HEK293 (cell line): ENCODE measurements around the gene PITRM1.

Experiments
- CTCF ChIA-PET: fragments of 350-600 bp; formaldehyde crosslinking; extraction: SDS; loops from one replicate; lab custom pipeline; 2021; ENCODE audit warnings: antibody characterized with exemption; lab: Yijun Ruan, JAX
- POLR2A ChIA-PET: fragments of 300-600 bp; formaldehyde crosslinking; extraction: SDS; loops from one replicate; lab custom pipeline; 2020; ENCODE audit warnings: antibody characterized with exemption, inconsistent platforms; lab: Yijun Ruan, JAX
- H3K27ac ChIP-seq: fragments of 200-500 bp; sonication (Bioruptor generic); 2 replicates; pipeline ENCODE4 v1.5.1; 2014; ENCODE audit warnings: low read depth, low read length, control low read depth, inconsistent platforms; ENCODE audit errors: extremely low read depth
- H3K36me3 ChIP-seq, 2 experiments: fragments of 200-500 bp in 1 of 2; sonication (Bioruptor generic) in 1 of 2; 1 replicate in 1 of 2; 2 replicates in 1 of 2; pipeline ENCODE4 v1.5.1; 2014 to 2017; ENCODE audit warnings: inconsistent platforms in 2 of 2, low read length in 2 of 2; ENCODE audit not compliant: control insufficient read depth in 2 of 2, insufficient read depth in 1 of 2
- H3K4me1 ChIP-seq: fragments of 200-500 bp; sonication (Bioruptor generic); 2 replicates; pipeline ENCODE4 v1.5.1; 2014; ENCODE audit warnings: mild to moderate bottlenecking, low read length, inconsistent platforms; ENCODE audit not compliant: control insufficient read depth, insufficient read depth
- H3K4me3 ChIP-seq: 2 replicates; pipeline ENCODE4 v1.5.1; 2011; ENCODE audit warnings: low read depth, mild to moderate bottlenecking, control low read depth, low read length, moderate library complexity
- H3K9me3 ChIP-seq: fragments of 200-500 bp; sonication (Bioruptor generic); 2 replicates; pipeline ENCODE4 v1.5.1; 2014; ENCODE audit warnings: low read depth, low read length, inconsistent platforms; ENCODE audit not compliant: control insufficient read depth, insufficient read depth
- CTCF ChIP-seq: fragments of 450-650 bp; formaldehyde crosslinking; IDR thresholded peaks from 2 replicates; pipeline ENCODE4 v1.5.1; 2016; ENCODE audit warnings: missing biosample characterization, missing genetic modification characterization
- GFI1B ChIP-seq: fragments of 450-650 bp; formaldehyde crosslinking; IDR thresholded peaks from 2 replicates; pipeline ENCODE4 v1.5.1; 2016; ENCODE audit warnings: missing biosample characterization, missing genetic modification characterization
- IKZF3 ChIP-seq: fragments of 450-650 bp; IDR thresholded peaks from 2 replicates; pipeline ENCODE4 v1.5.0; 2018; ENCODE audit warnings: missing biosample characterization, mild to moderate bottlenecking, missing genetic modification characterization, moderate library complexity
- KLF7 ChIP-seq: fragments of 450-650 bp; formaldehyde crosslinking; IDR thresholded peaks from 2 replicates; pipeline ENCODE4 v1.5.1; 2016; ENCODE audit warnings: missing biosample characterization, missing genetic modification characterization, borderline replicate concordance
- MEIS1 ChIP-seq: sonication (generic); formaldehyde crosslinking; IDR thresholded peaks from 2 replicates; pipeline ENCODE4 v1.8.1; 2022; ENCODE audit warnings: missing genetic modification reagents, mild to moderate bottlenecking, borderline replicate concordance
- PRDM4 ChIP-seq: fragments of 450-650 bp; formaldehyde crosslinking; IDR thresholded peaks from 2 replicates; pipeline ENCODE4 v1.5.1; 2017; ENCODE audit warnings: missing biosample characterization, missing genetic modification characterization
- RBAK ChIP-seq: fragments of 450-650 bp; formaldehyde crosslinking; IDR thresholded peaks from 2 replicates; pipeline ENCODE4 v1.5.1; 2016; ENCODE audit warnings: missing biosample characterization, missing genetic modification characterization
- SCRT1 ChIP-seq: fragments of 450-650 bp; formaldehyde crosslinking; IDR thresholded peaks from 2 replicates; pipeline ENCODE4 v1.5.1; 2016; ENCODE audit warnings: missing biosample characterization, missing genetic modification characterization, borderline replicate concordance
- TCF7L2 ChIP-seq: IDR thresholded peaks from 2 replicates; pipeline ENCODE4 v1.6.1; 2011; ENCODE audit warnings: low read depth, mild to moderate bottlenecking, inconsistent platforms, low read length, moderate library complexity, borderline replicate concordance
- ZBTB21 ChIP-seq: fragments of 450-650 bp; formaldehyde crosslinking; IDR thresholded peaks from 2 replicates; pipeline ENCODE4 v1.5.1; 2017; ENCODE audit warnings: missing biosample characterization, missing genetic modification characterization
- ZBTB48 ChIP-seq: fragments of 450-650 bp; formaldehyde crosslinking; IDR thresholded peaks from 2 replicates; pipeline ENCODE4 v1.5.1; 2016; ENCODE audit warnings: missing biosample characterization, missing genetic modification characterization
- ZNF121 ChIP-seq: fragments of 450-650 bp; formaldehyde crosslinking; IDR thresholded peaks from 2 replicates; pipeline ENCODE4 v1.5.1; 2016; ENCODE audit warnings: missing biosample characterization, missing genetic modification characterization
- ZNF2 ChIP-seq: fragments of 450-650 bp; formaldehyde crosslinking; IDR thresholded peaks from 2 replicates; pipeline ENCODE4 v1.5.1; 2016; ENCODE audit warnings: missing biosample characterization, missing genetic modification characterization
- ZNF202 ChIP-seq: fragments of 450-650 bp; formaldehyde crosslinking; IDR thresholded peaks from 2 replicates; pipeline ENCODE4 v1.5.1; 2016; ENCODE audit warnings: missing biosample characterization, missing genetic modification characterization, borderline replicate concordance
- ZNF211 ChIP-seq: fragments of 450-650 bp; formaldehyde crosslinking; IDR thresholded peaks from 2 replicates; pipeline ENCODE4 v1.5.1; 2016; ENCODE audit warnings: low read depth, missing biosample characterization, missing genetic modification characterization
- ZNF221 ChIP-seq: fragments of 450-650 bp; formaldehyde crosslinking; IDR thresholded peaks from 2 replicates; pipeline ENCODE4 v1.5.1; 2017; ENCODE audit warnings: missing biosample characterization, missing genetic modification characterization, borderline replicate concordance
- ZNF324 ChIP-seq: fragments of 450-650 bp; formaldehyde crosslinking; IDR thresholded peaks from 2 replicates; pipeline ENCODE4 v1.5.1; 2016; ENCODE audit warnings: missing biosample characterization, missing genetic modification characterization
- ZNF48 ChIP-seq: fragments of 450-650 bp; formaldehyde crosslinking; IDR thresholded peaks from 2 replicates; pipeline ENCODE4 v1.5.1; 2016; ENCODE audit warnings: missing biosample characterization, missing genetic modification characterization
- ZNF513 ChIP-seq: fragments of 450-650 bp; IDR thresholded peaks from 2 replicates; pipeline ENCODE4 v1.5.1; 2018; ENCODE audit warnings: missing biosample characterization, missing genetic modification characterization
- ZNF521 ChIP-seq: fragments of 450-650 bp; formaldehyde crosslinking; IDR thresholded peaks from 2 replicates; pipeline ENCODE4 v1.5.1; 2017; ENCODE audit warnings: missing biosample characterization, mild to moderate bottlenecking, missing genetic modification characterization
- ZNF544 ChIP-seq: fragments of 450-650 bp; formaldehyde crosslinking; IDR thresholded peaks from 2 replicates; pipeline ENCODE4 v1.5.0; 2017; ENCODE audit warnings: missing biosample characterization, missing genetic modification characterization
- ZNF658 ChIP-seq: fragments of 450-650 bp; formaldehyde crosslinking; IDR thresholded peaks from 2 replicates; pipeline ENCODE4; 2016; ENCODE audit warnings: missing biosample characterization, missing genetic modification characterization
- ZNF830 ChIP-seq: fragments of 450-650 bp; IDR thresholded peaks from 2 replicates; pipeline ENCODE4 v1.5.0; 2018; ENCODE audit warnings: missing biosample characterization, missing genetic modification characterization, low read depth, mild to moderate bottlenecking, moderate library complexity
- ZNF837 ChIP-seq: fragments of 450-650 bp; formaldehyde crosslinking; IDR thresholded peaks from 2 replicates; pipeline ENCODE4 v1.5.1; 2016; ENCODE audit warnings: missing biosample characterization, missing genetic modification characterization

Gene PITRM1

GRCh38 chr10:3109633-3110032 is 62.9 kb downstream of the PITRM1 start (continued):
- TF ChIP-seq PRDM4 (tag by site-specific recombination): no peak

- TF ChIP-seq IKZF3 (tag by site-specific recombination): no peak
- no peak for TF ChIP-seq ZNF830 (tag by site-specific recombination)
- no peak for TF ChIP-seq ZBTB48 (tag by site-specific recombination)
- TF ChIP-seq ZNF2 (tag by site-specific recombination): no peak
- no peak for TF ChIP-seq ZBTB21 (tag by site-specific recombination)
- CTCF ChIA-PET: no interaction called here
- peaks cover 19 to 85% of the 10 kb centered on the region in 2 experiments for H3K36me3 ChIP-seq
- no peaks in the 10 kb centered on the region for H3K9me3 ChIP-seq
- POLR2A ChIA-PET: interaction anchor here (1.7 kb wide), 1 partner anchor 14 kb away, joined by 5 read pairs; no protein-coding TSS in a partner anchor
- H3K27ac ChIP-seq: no peak overlapping the region
- no peak overlapping the region for H3K4me3 ChIP-seq
- no peaks in the 10 kb centered on the region for H3K4me1 ChIP-seq
Measured at GRCh38 chr10:3109196-3109595, 63.4 kb downstream of the PITRM1 start.

GRCh38 chr10:3108575-3109105 is 63.9 kb downstream of the PITRM1 start:
- Histone ChIP-seq H3K9me3 (no peaks in the 10 kb centered on the region), H3K4me1 (no peaks in the 10 kb centered on the region), H3K27ac (no peak overlapping the region), H3K36me3 (peaks cover 18 to 87% of the 10 kb centered on the region in 2 experiments), H3K4me3 (no peak overlapping the region)
- ChIA-PET CTCF (interaction anchor here (0.6 kb wide), 1 partner anchor 8 kb away, joined by 4 read pairs; no protein-coding TSS in a partner anchor), POLR2A (interaction anchor here (1.7 kb wide), 1 partner anchor 13 kb away, joined by 5 read pairs; no protein-coding TSS in a partner anchor)
- TF ChIP-seq GFI1B (tag by site-specific recombination) (no peak), KLF7 (tag by site-specific recombination) (no peak), ZNF521 (tag by site-specific recombination) (no peak), ZNF121 (tag by site-specific recombination) (no peak), CTCF (no peak), MEIS1 (CRISPR knock-in tag) (no peak), ZNF48 (tag by site-specific recombination) (no peak), ZNF837 (tag by site-specific recombination) (no peak), ZNF211 (no peak), ZNF221 (tag by site-specific recombination) (no peak), RBAK (tag by site-specific recombination) (no peak)

- ChIA-PET POLR2A (no interaction called here), CTCF (interaction anchor here (0.6 kb wide), 1 partner anchor 9 kb away, joined by 4 read pairs; no protein-coding TSS in a partner anchor)
- peaks cover 14 to 87% of the 10 kb centered on the region in 2 experiments; a peak in 2 of 3 replicates for H3K36me3 ChIP-seq
- no peak overlapping the region for H3K27ac ChIP-seq
- no peaks in the 10 kb centered on the region for H3K4me1 ChIP-seq
- H3K4me3 ChIP-seq: no peak overlapping the region
- no peaks in the 10 kb centered on the region for H3K9me3 ChIP-seq
- TF ChIP-seq ZNF513 (tag by site-specific recombination) (no peak), ZNF202 (no peak), ZNF658 (tag by site-specific recombination) (no peak), ZNF544 (tag by site-specific recombination) (no peak), TCF7L2 (no peak), SCRT1 (tag by site-specific recombination) (no peak), ZNF324 (tag by site-specific recombination) (no peak)
Measured at GRCh38 chr10:3108033-3108432, 64.5 kb downstream of the PITRM1 start.
